ENCODE data around the gene DTX1.

DNA sequence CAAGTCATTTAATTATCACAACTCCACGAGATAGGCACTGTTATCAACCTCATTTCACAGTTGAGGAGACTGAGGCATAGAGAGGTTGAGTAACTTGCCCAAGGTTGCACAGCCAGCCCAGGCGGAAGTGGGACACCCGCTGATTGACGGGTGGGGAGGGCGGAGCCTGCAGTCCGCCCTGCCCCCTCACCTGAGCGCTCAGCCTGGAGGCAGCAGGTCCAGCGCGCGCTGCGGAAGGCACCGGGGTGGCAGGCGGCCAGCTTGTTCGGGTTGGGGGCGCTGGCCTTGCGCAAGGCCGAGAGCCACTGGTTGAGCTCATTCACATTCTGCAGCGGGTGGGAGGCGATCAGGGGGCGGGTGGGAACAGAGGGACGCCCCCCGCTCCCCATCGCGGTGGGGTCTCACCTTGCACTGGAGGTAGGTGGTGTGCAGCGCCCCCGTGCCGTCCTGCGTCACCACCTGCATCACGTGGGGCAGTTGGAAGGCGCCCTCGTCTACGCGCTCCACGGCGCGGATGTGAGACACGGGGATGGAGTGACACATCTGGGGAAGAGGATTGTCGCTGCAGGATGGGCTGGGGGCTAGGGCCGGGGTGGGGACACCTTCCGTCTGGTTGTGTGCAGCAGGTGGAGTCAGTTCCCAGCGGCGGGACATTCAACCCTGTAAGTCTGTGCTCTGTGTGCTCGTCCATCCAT is 47.4 kb downstream of the DTX1 start:
- TF ChIP-seq, protein P1, sequence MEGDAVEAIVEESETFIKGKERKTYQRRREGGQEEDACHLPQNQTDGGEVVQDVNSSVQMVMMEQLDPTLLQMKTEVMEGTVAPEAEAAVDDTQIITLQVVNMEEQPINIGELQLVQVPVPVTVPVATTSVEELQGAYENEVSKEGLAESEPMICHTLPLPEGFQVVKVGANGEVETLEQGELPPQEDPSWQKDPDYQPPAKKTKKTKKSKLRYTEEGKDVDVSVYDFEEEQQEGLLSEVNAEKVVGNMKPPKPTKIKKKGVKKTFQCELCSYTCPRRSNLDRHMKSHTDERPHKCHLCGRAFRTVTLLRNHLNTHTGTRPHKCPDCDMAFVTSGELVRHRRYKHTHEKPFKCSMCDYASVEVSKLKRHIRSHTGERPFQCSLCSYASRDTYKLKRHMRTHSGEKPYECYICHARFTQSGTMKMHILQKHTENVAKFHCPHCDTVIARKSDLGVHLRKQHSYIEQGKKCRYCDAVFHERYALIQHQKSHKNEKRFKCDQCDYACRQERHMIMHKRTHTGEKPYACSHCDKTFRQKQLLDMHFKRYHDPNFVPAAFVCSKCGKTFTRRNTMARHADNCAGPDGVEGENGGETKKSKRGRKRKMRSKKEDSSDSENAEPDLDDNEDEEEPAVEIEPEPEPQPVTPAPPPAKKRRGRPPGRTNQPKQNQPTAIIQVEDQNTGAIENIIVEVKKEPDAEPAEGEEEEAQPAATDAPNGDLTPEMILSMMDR (IDR thresholded peaks at IDR 0.05), result no peak
- TF ChIP-seq POLR2A (IDR thresholded peaks at IDR 0.05) (no peak), POLR2AphosphoS5 (IDR thresholded peaks at IDR 0.05) (no peak)
